ENCODE measurements around the gene ANKRD22.

GRCh38 chr10:88794731-88795130 lies 56.9 kb downstream of the ANKRD22 start:
- TF ChIP-seq CTCF (conservative IDR thresholded peaks at IDR 0.05; ENCODE audit: low read length) (no peak), EZH2phosphoT487 (IDR thresholded peaks at IDR 0.05; ENCODE audit: borderline replicate concordance) (no peak)
